Measurements from ENCODE around the gene ABI1.

ABI1 gene

GRCh38 chr10:26703974-26704373, 156.8 kb downstream of the ABI1 start:
- H3K4me2 ChIP-seq (ENCODE audit: low read depth, low read length), result no peak overlapping the region
- H3K4me1 ChIP-seq (ENCODE audit: low read length), result no peaks in the 10 kb centered on the region
- peaks cover 78% of the 10 kb centered on the region for H3K79me2 ChIP-seq (ENCODE audit: low read length)
- H3K9me2 ChIP-seq (replicated peaks; ENCODE audit: insufficient read depth, low read length), result no peaks in the 10 kb centered on the region
- H3K9me3 ChIP-seq (replicated peaks; ENCODE audit: insufficient read depth, low read length), result no peaks in the 10 kb centered on the region
- H3F3A ChIP-seq (ENCODE audit: insufficient read depth, low read length), result no peaks in the 10 kb centered on the region
- H3K27me3 ChIP-seq (replicated peaks; ENCODE audit: insufficient read depth, low read length), result no peaks in the 10 kb centered on the region
- no peak for DNase-seq
- no peak overlapping the region for H2AFZ ChIP-seq (ENCODE audit: low read length)
- no peak overlapping the region for H3K4me3 ChIP-seq (ENCODE audit: low read length)
- H3K9ac ChIP-seq (ENCODE audit: low read length), result no peak overlapping the region
- TF ChIP-seq EZH2phosphoT487 (IDR thresholded peaks at IDR 0.05; ENCODE audit: low read length), result no peak
- TF ChIP-seq EZH2 (optimal IDR thresholded peaks at IDR 0.05; ENCODE audit: low read depth, low read length), result no peak
- no peak for TF ChIP-seq CTCF (IDR thresholded peaks at IDR 0.05; ENCODE audit: low read length)
- H4K20me1 ChIP-seq (ENCODE audit: insufficient read depth, low read length), result no peaks in the 10 kb centered on the region
- H3K27ac ChIP-seq (ENCODE audit: low read length), result no peak overlapping the region
- no peaks in the 10 kb centered on the region; the same call in 1 of the 2 replicates for H3K36me3 ChIP-seq (replicated peaks; ENCODE audit: insufficient read depth, low read length)

GRCh38 chr10:26703096-26703495, 157.7 kb downstream of the ABI1 start:
- no peak overlapping the region for H3K9ac ChIP-seq (ENCODE audit: low read length)
- DNase-seq, result no peak
- no peak overlapping the region for H2AFZ ChIP-seq (ENCODE audit: low read length)
- H3K4me1 ChIP-seq (ENCODE audit: low read length), result no peaks in the 10 kb centered on the region
- H3K79me2 ChIP-seq (ENCODE audit: low read length), result peaks cover 79% of the 10 kb centered on the region
- H3K27ac ChIP-seq (ENCODE audit: low read length), result no peak overlapping the region
- no peaks in the 10 kb centered on the region for H3F3A ChIP-seq (ENCODE audit: insufficient read depth, low read length)
- no peak overlapping the region for H3K4me3 ChIP-seq (ENCODE audit: low read length)
- H3K9me3 ChIP-seq (replicated peaks; ENCODE audit: insufficient read depth, low read length), result no peaks in the 10 kb centered on the region
- no peaks in the 10 kb centered on the region for H3K9me2 ChIP-seq (replicated peaks; ENCODE audit: insufficient read depth, low read length)
- TF ChIP-seq EZH2phosphoT487 (IDR thresholded peaks at IDR 0.05; ENCODE audit: low read length) (no peak), EZH2 (optimal IDR thresholded peaks at IDR 0.05; ENCODE audit: low read depth, low read length) (no peak), CTCF (IDR thresholded peaks at IDR 0.05; ENCODE audit: low read length) (no peak)
- no peaks in the 10 kb centered on the region; the same call in 1 of the 2 replicates for H3K36me3 ChIP-seq (replicated peaks; ENCODE audit: insufficient read depth, low read length)
- H3K27me3 ChIP-seq (replicated peaks; ENCODE audit: insufficient read depth, low read length), result no peaks in the 10 kb centered on the region
- no peak overlapping the region for H3K4me2 ChIP-seq (ENCODE audit: low read depth, low read length)
- H4K20me1 ChIP-seq (ENCODE audit: insufficient read depth, low read length), result no peaks in the 10 kb centered on the region

- Histone ChIP-seq H3K9ac (ENCODE audit: low read length) (no peak overlapping the region), H3K36me3 (replicated peaks; ENCODE audit: insufficient read depth, low read length) (no peaks in the 10 kb centered on the region; the same call in 1 of the 2 replicates), H3K4me2 (ENCODE audit: low read depth, low read length) (no peak overlapping the region), H3K9me2 (replicated peaks; ENCODE audit: insufficient read depth, low read length) (no peaks in the 10 kb centered on the region), H3K27me3 (replicated peaks; ENCODE audit: insufficient read depth, low read length) (no peaks in the 10 kb centered on the region), H3K79me2 (ENCODE audit: low read length) (peaks cover 69% of the 10 kb centered on the region), H4K20me1 (ENCODE audit: insufficient read depth, low read length) (no peaks in the 10 kb centered on the region), H3F3A (ENCODE audit: insufficient read depth, low read length) (no peaks in the 10 kb centered on the region), H3K27ac (ENCODE audit: low read length) (no peak overlapping the region), H3K4me1 (ENCODE audit: low read length) (peaks cover 5% of the 10 kb centered on the region; the same call in 1 of the 2 replicates), H3K9me3 (replicated peaks; ENCODE audit: insufficient read depth, low read length) (no peaks in the 10 kb centered on the region), H2AFZ (ENCODE audit: low read length) (no peak overlapping the region), H3K4me3 (ENCODE audit: low read length) (no peak overlapping the region)
- TF ChIP-seq CTCF (IDR thresholded peaks at IDR 0.05; ENCODE audit: low read length) (no peak), EZH2phosphoT487 (IDR thresholded peaks at IDR 0.05; ENCODE audit: low read length) (no peak), EZH2 (optimal IDR thresholded peaks at IDR 0.05; ENCODE audit: low read depth, low read length) (no peak)
- DNase-seq, result no peak
Observed at GRCh38 chr10:26700884-26701630, 159.7 kb downstream of the ABI1 start.
